Measurements from ENCODE around the gene NEB.
"Not testable (repeated sequence)": the region's sequence is repeated elsewhere in the genome, so short reads cannot be mapped to it uniquely, and the experiment has no call there.

Gene NEB

GRCh38 chr2:151658081-151658480 lies 76.2 kb downstream of the NEB start:
- Mint-ChIP-seq H3K4me3 (no peak overlapping the region), H3K36me3 (ENCODE audit: low read depth) (no peaks in the 10 kb centered on the region), H3K4me1 (no peaks in the 10 kb centered on the region), H3K9me3 (no peaks in the 10 kb centered on the region), H3K27ac (no peak overlapping the region), H3K27me3 (no peaks in the 10 kb centered on the region)
- DNase-seq, result no peak
- no peak for ATAC-seq

- no peak for ATAC-seq
- Mint-ChIP-seq H3K36me3 (ENCODE audit: low read depth) (no peaks in the 10 kb centered on the region), H3K27me3 (no peaks in the 10 kb centered on the region), H3K9me3 (no peaks in the 10 kb centered on the region), H3K4me3 (no peak overlapping the region), H3K4me1 (no peaks in the 10 kb centered on the region), H3K27ac (no peak overlapping the region)
- DNase-seq, result no peak
Observed at GRCh38 chr2:151657667-151658076, 76.6 kb downstream of the NEB start.

GRCh38 chr2:151655663-151656398 lies 78.4 kb downstream of the NEB start:
- no peaks in the 10 kb centered on the region for H3K9me3 Mint-ChIP-seq
- ATAC-seq (no peak), DNase-seq (no peak)
- no peak overlapping the region for H3K4me3 Mint-ChIP-seq
- no peaks in the 10 kb centered on the region for H3K4me1 Mint-ChIP-seq
- H3K27me3 Mint-ChIP-seq, result no peaks in the 10 kb centered on the region
- H3K27ac Mint-ChIP-seq, result no peak overlapping the region
- H3K36me3 Mint-ChIP-seq (ENCODE audit: low read depth), result no peaks in the 10 kb centered on the region

- DNase-seq, result no peak
- H3K9me3 Mint-ChIP-seq, result no peaks in the 10 kb centered on the region
- ATAC-seq, result no peak
- no peaks in the 10 kb centered on the region for H3K4me1 Mint-ChIP-seq
- H3K36me3 Mint-ChIP-seq (ENCODE audit: low read depth), result no peaks in the 10 kb centered on the region
- H3K27me3 Mint-ChIP-seq, result no peaks in the 10 kb centered on the region
- H3K4me3 Mint-ChIP-seq, result no peak overlapping the region
- no peak overlapping the region for H3K27ac Mint-ChIP-seq
Observed at GRCh38 chr2:151654891-151655290, 79.4 kb downstream of the NEB start.

- DNase-seq (no peak), ATAC-seq (no peak)
- Mint-ChIP-seq H3K36me3 (ENCODE audit: low read depth) (no peaks in the 10 kb centered on the region), H3K9me3 (no peaks in the 10 kb centered on the region), H3K27ac (no peak overlapping the region), H3K4me3 (no peak overlapping the region), H3K27me3 (no peaks in the 10 kb centered on the region), H3K4me1 (no peaks in the 10 kb centered on the region)
Observed at GRCh38 chr2:151654085-151654484, 80.2 kb downstream of the NEB start.

- ATAC-seq (no peak), DNase-seq (no peak)
- no peaks in the 10 kb centered on the region for H3K4me1 Mint-ChIP-seq
- H3K9me3 Mint-ChIP-seq, result peaks cover 4% of the 10 kb centered on the region
- H3K36me3 Mint-ChIP-seq (ENCODE audit: low read depth), result peaks cover 2% of the 10 kb centered on the region
- H3K27me3 Mint-ChIP-seq, result no peaks in the 10 kb centered on the region
- no peak overlapping the region for H3K27ac Mint-ChIP-seq
- no peak overlapping the region for H3K4me3 Mint-ChIP-seq
Observed at GRCh38 chr2:151651274-151651673, 83.0 kb downstream of the NEB start.

- Mint-ChIP-seq H3K9me3 (peaks cover 4% of the 10 kb centered on the region), H3K36me3 (ENCODE audit: low read depth) (peaks cover 2% of the 10 kb centered on the region), H3K27ac (no peak overlapping the region), H3K4me1 (no peaks in the 10 kb centered on the region), H3K4me3 (no peak overlapping the region), H3K27me3 (no peaks in the 10 kb centered on the region)
- no peak for DNase-seq
- no peak for ATAC-seq
Observed at GRCh38 chr2:151650456-151650855, 83.8 kb downstream of the NEB start.

GRCh38 chr2:151649966-151650365 lies 84.3 kb downstream of the NEB start:
- ATAC-seq, result no peak
- no peak overlapping the region for H3K4me3 Mint-ChIP-seq
- DNase-seq, result no peak
- no peaks in the 10 kb centered on the region for H3K4me1 Mint-ChIP-seq
- peaks cover 2% of the 10 kb centered on the region for H3K36me3 Mint-ChIP-seq (ENCODE audit: low read depth)
- H3K9me3 Mint-ChIP-seq, result peaks cover 4% of the 10 kb centered on the region
- no peak overlapping the region for H3K27ac Mint-ChIP-seq
- H3K27me3 Mint-ChIP-seq, result no peaks in the 10 kb centered on the region

GRCh38 chr2:151649400-151649799 lies 84.9 kb downstream of the NEB start:
- no peaks in the 10 kb centered on the region for H3K4me1 Mint-ChIP-seq
- H3K27me3 Mint-ChIP-seq, result no peaks in the 10 kb centered on the region
- ATAC-seq (no peak), DNase-seq (no peak)
- peaks cover 2% of the 10 kb centered on the region for H3K36me3 Mint-ChIP-seq (ENCODE audit: low read depth)
- H3K4me3 Mint-ChIP-seq, result no peak overlapping the region
- no peak overlapping the region for H3K27ac Mint-ChIP-seq
- peaks cover 4% of the 10 kb centered on the region for H3K9me3 Mint-ChIP-seq

GRCh38 chr2:151646512-151646911 lies 87.8 kb downstream of the NEB start:
- not testable (repeated sequence) for DNase-seq; H3K9me3 Mint-ChIP-seq; H3K36me3 Mint-ChIP-seq (ENCODE audit: low read depth); ATAC-seq; H3K4me3 Mint-ChIP-seq; H3K27me3 Mint-ChIP-seq; H3K27ac Mint-ChIP-seq; H3K4me1 Mint-ChIP-seq

- Mint-ChIP-seq H3K27ac (no peak overlapping the region), H3K27me3 (no peaks in the 10 kb centered on the region), H3K36me3 (ENCODE audit: low read depth) (peaks cover 2% of the 10 kb centered on the region), H3K9me3 (peaks cover 4% of the 10 kb centered on the region), H3K4me1 (no peaks in the 10 kb centered on the region), H3K4me3 (no peak overlapping the region)
- ATAC-seq, result no peak
- DNase-seq, result no peak
Observed at GRCh38 chr2:151644580-151644979, 89.7 kb downstream of the NEB start.

- DNase-seq; H3K9me3 Mint-ChIP-seq; H3K36me3 Mint-ChIP-seq (ENCODE audit: low read depth); H3K27me3 Mint-ChIP-seq; ATAC-seq; H3K27ac Mint-ChIP-seq; H3K4me3 Mint-ChIP-seq: not testable (repeated sequence)
- peaks cover 25% of the 10 kb centered on the region for H3K4me1 Mint-ChIP-seq
Observed at GRCh38 chr2:151641895-151642294, 92.4 kb downstream of the NEB start.

GRCh38 chr2:151640087-151640486 lies 94.2 kb downstream of the NEB start:
- Mint-ChIP-seq H3K4me3 (no peak overlapping the region), H3K27ac (no peak overlapping the region), H3K27me3 (no peaks in the 10 kb centered on the region)

GRCh38 chr2:151638990-151639389 lies 95.3 kb downstream of the NEB start:
- Mint-ChIP-seq H3K4me1 (peaks cover 32% of the 10 kb centered on the region), H3K27ac (no peak overlapping the region), H3K9me3 (peaks cover 3% of the 10 kb centered on the region), H3K4me3 (no peak overlapping the region), H3K27me3 (no peaks in the 10 kb centered on the region), H3K36me3 (ENCODE audit: low read depth) (peaks cover 4% of the 10 kb centered on the region)
- no peak for ATAC-seq
- no peak for DNase-seq

More at GRCh38 chr2:151640087-151640486, 94.2 kb downstream of the NEB start:
- DNase-seq (no peak), ATAC-seq (no peak)
- peaks cover 2% of the 10 kb centered on the region for H3K36me3 Mint-ChIP-seq (ENCODE audit: low read depth)
- no peaks in the 10 kb centered on the region for H3K9me3 Mint-ChIP-seq
- peaks cover 32% of the 10 kb centered on the region for H3K4me1 Mint-ChIP-seq

- H3K4me3 Mint-ChIP-seq, result peak overlapping the region; percentile 67
- peaks cover 4% of the 10 kb centered on the region for H3K36me3 Mint-ChIP-seq (ENCODE audit: low read depth)
- peaks cover 3% of the 10 kb centered on the region for H3K9me3 Mint-ChIP-seq
- peak overlapping the region; percentile 86 for H3K27ac Mint-ChIP-seq
- peaks cover 32% of the 10 kb centered on the region for H3K4me1 Mint-ChIP-seq
- peak; percentile 20 for ATAC-seq
- H3K27me3 Mint-ChIP-seq, result no peaks in the 10 kb centered on the region
- DNase-seq, result peak; percentile 16
Observed at GRCh38 chr2:151638191-151638933, 95.9 kb downstream of the NEB start.

All from activated naive CD8-positive, alpha-beta T cell treated with anti-CD3 and anti-CD28 coated beads, Interleukin-2, amount 50 U/mL, for 24 hours (primary cell).